ENCODE results near the gene STKLD1.
A peak's percentile ranks its signal among the peaks of the same experiment; 100 is the strongest.
"Not testable (repeated sequence)": the region's sequence is repeated elsewhere in the genome, so short reads cannot be mapped to it uniquely, and the experiment has no call there.

The STKLD1 gene
- total RNA-seq = 0 to 0.44 (median 0.19) reads per million in 3 donors

DNA sequence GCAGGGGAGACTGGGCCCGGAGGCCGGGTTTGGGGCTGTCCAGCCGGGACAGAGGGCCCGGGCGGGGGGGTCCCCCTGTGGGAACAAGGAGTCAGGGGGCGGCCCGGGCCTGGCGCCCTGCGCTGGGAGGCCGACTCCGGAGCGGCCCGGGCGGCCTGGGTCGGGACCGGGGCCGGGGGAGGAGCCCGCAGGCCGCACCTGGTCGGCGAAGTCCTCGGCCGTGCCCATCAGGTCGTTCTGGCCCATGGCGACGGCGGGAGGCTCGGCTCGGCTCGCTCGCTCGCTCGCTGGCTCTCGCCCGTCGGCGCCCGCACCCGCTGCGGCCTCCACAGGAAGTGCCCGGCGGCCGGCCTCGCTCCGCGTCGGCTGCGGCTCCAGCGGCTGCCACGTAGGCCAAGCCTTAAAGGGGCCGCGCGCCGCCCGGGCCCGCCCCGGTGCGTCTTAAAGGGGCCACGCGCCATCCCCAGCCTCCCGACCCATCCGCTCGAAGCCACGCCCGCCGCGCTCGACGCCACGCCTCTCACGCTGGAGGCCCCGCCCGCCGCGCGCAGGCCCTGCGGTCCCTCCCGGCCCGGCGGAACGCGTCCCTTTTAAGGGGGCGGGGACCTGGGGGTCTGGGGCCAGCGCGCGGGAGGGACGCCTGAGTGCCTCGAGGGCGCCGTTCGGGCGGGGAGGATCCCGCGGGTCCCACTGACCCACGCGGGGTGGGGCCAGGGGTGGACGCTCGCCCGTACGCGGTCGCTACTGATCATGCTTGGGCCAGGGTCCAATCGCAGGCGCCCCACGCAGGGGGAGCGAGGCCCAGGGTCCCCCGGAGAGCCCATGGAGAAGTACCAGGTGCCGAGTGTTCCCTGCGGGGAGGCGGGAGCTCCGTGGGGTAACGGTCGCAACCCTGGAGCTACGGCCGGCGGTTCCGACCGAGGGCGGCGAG, at the start of gene STKLD1, which contains the start of gene SURF4:
TSS of gene STKLD1 (plus strand) at position 643 of the 931 bp plus-strand sequence. CDS start at position 751, 108 bp downstream.
TSS of gene SURF4 (minus strand) at position 337 of the 931 bp plus-strand sequence. CDS start at position 246, 91 bp downstream.
- DNase-seq = peak; percentile 87 to 88 (median 87)
- Histone ChIP-seq H3K27ac (ENCODE audit: insufficient read depth, low read length, poor library complexity, severe bottlenecking) (peak within 1 kb of the TSS; percentile 92), H3K27me3 (replicated peaks; ENCODE audit: control insufficient read depth, insufficient read depth, low read length, poor library complexity, severe bottlenecking) (no peaks in the 10 kb centered on the region), H3K4me1 (ENCODE audit: control insufficient read depth, insufficient read depth, low read length, poor library complexity, severe bottlenecking) (peaks cover 40% of the 10 kb centered on the region), H3K9me3 (ENCODE audit: control insufficient read depth, low read length) (no peaks in the 10 kb centered on the region), H3K4me3 (ENCODE audit: insufficient read depth, low read depth, low read length, poor library complexity, severe bottlenecking) (peak within 1 kb of the TSS; percentile 71), H3K36me3 (ENCODE audit: control insufficient read depth, insufficient read depth, low read length) (no peaks in the 10 kb centered on the region)

DNA sequence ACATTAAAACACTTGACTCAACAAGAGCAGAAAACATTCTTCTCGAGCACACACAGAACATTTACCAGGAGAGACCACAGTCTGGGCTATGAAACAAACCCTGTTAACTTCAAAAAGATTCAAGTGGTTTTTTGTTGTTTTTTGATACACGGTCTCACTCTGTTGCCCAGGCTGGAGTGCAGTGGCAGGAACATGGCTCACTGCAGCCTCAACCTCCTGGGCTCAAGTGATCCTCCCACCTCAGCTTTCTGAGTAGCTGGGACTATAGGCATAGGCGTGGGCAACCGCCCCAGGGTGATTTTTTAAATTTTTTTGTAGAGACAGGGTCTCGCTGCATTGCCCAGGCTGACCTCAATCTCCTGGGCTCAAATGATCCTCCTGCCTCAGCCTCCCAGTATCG, 49.1 kb upstream of the STKLD1 start:
- peaks cover 22% of the 10 kb centered on the region for H3K36me3 ChIP-seq (ENCODE audit: control insufficient read depth, insufficient read depth, low read length)
- H3K4me1 ChIP-seq (ENCODE audit: control insufficient read depth, insufficient read depth, low read length, poor library complexity, severe bottlenecking); H3K4me3 ChIP-seq (ENCODE audit: insufficient read depth, low read depth, low read length, poor library complexity, severe bottlenecking); H3K27me3 ChIP-seq (replicated peaks; ENCODE audit: control insufficient read depth, insufficient read depth, low read length, poor library complexity, severe bottlenecking); H3K9me3 ChIP-seq (ENCODE audit: control insufficient read depth, low read length); DNase-seq; H3K27ac ChIP-seq (ENCODE audit: insufficient read depth, low read length, poor library complexity, severe bottlenecking): not testable (repeated sequence)

DNA sequence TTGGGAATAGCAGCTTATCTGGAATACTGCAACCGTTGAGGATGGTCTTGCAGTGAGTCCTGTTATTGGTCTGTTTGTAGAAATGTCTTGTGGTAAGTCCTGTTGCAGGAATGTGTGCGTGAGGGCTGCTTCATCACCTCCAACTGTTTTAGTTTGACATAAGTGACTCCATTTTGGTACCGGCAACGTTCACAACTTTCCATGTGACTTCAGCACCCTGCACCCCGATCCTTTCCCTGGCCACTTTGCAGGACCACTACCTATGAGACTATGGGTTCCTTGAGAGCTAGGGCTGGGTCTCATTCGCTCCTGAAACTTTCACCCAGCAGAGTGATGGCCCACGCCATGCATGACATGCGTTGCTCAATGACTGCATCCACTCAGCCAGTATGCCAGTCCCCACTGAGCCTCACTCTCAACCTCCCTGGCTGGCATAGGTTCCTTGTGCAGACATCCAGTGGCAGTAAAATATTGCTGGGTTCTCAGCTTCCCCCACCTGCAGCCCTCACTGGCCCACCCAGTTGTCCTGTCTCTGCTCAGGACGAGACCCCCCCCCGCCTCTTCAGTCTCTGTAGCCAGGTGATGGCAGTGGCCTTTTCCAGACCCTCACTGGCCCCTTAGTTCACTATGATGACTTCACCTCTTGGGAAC, 48.2 kb upstream of the STKLD1 start:
- peaks cover 32% of the 10 kb centered on the region for H3K36me3 ChIP-seq (ENCODE audit: control insufficient read depth, insufficient read depth, low read length)
- no peak for DNase-seq
- H3K9me3 ChIP-seq (ENCODE audit: control insufficient read depth, low read length) = no peaks in the 10 kb centered on the region
- no peak overlapping the region for H3K27ac ChIP-seq (ENCODE audit: insufficient read depth, low read length, poor library complexity, severe bottlenecking)
- H3K27me3 ChIP-seq (replicated peaks; ENCODE audit: control insufficient read depth, insufficient read depth, low read length, poor library complexity, severe bottlenecking) = no peaks in the 10 kb centered on the region
- no peak overlapping the region for H3K4me3 ChIP-seq (ENCODE audit: insufficient read depth, low read depth, low read length, poor library complexity, severe bottlenecking)
- H3K4me1 ChIP-seq (ENCODE audit: control insufficient read depth, insufficient read depth, low read length, poor library complexity, severe bottlenecking) = no peaks in the 10 kb centered on the region

DNA sequence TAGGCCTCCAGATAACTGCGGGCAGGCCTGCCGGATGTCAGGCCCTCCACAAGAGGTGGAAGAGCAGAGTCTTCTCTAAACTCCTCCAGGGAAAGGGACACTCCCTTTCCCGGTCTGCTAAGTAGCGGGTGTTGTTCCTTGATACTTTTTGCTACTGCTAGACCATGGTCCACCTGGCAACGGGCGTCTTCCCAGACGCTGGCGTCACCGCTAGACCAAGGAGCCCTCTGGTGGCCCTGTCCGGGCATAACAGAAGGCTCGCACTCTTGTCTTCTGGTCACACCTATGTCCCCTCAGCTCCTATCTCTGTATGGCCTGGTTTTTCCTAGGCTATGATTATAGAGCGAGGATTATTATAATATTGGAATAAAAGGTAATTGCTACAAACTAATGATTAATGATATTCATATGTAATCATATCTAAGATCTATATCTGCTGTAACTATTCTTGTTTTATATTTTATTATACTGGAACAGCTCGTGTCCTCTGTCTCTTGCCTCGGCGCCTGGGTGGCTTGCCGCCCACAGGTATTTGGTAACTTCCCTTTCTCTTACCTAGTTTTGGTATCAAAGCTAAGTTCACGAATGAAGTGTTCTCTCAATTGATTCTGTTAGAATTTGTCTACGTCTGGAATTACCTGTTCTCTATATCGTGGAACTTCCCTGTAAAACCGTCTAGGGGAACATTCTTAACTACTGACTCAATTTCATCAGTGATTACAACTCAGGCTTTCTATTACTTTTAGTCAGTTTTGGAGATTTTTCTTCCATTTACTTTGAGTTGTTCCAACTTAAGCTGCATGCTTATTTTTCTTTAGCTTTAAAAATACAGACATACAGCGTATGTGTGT, 46.6 kb upstream of the STKLD1 start:
- not testable (repeated sequence) for H3K27ac ChIP-seq (ENCODE audit: insufficient read depth, low read length, poor library complexity, severe bottlenecking); H3K4me1 ChIP-seq (ENCODE audit: control insufficient read depth, insufficient read depth, low read length, poor library complexity, severe bottlenecking); H3K4me3 ChIP-seq (ENCODE audit: insufficient read depth, low read depth, low read length, poor library complexity, severe bottlenecking); H3K27me3 ChIP-seq (replicated peaks; ENCODE audit: control insufficient read depth, insufficient read depth, low read length, poor library complexity, severe bottlenecking); DNase-seq; H3K9me3 ChIP-seq (ENCODE audit: control insufficient read depth, low read length)
- peaks cover 46% of the 10 kb centered on the region for H3K36me3 ChIP-seq (ENCODE audit: control insufficient read depth, insufficient read depth, low read length)

DNA sequence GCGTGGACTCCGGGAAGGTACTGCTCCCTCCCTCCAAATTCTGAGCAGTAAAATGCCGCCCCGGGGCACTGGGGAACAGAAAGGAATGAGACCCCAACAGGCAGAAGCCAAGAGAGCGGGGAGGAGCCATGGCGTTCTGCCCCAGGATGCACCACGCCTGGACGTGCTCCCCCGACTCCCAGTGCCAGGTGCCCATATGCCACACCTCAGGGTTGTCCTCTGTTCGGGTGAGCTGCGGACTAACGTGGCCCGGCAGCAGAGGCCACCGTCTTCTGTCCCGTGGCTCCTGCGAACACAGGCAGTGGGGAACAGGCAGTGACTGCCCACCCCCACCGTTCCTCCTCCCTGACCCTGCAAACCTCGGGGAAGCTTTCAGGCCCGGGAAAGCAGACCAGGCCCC, 44.9 kb upstream of the STKLD1 start:
- no peaks in the 10 kb centered on the region for H3K27me3 ChIP-seq (replicated peaks; ENCODE audit: control insufficient read depth, insufficient read depth, low read length, poor library complexity, severe bottlenecking)
- H3K9me3 ChIP-seq (ENCODE audit: control insufficient read depth, low read length) = no peaks in the 10 kb centered on the region
- H3K36me3 ChIP-seq (ENCODE audit: control insufficient read depth, insufficient read depth, low read length) = peaks cover 46% of the 10 kb centered on the region
- no peak overlapping the region for H3K4me3 ChIP-seq (ENCODE audit: insufficient read depth, low read depth, low read length, poor library complexity, severe bottlenecking)
- no peak for DNase-seq
- no peak overlapping the region for H3K27ac ChIP-seq (ENCODE audit: insufficient read depth, low read length, poor library complexity, severe bottlenecking)
- peaks cover 8% of the 10 kb centered on the region for H3K4me1 ChIP-seq (ENCODE audit: control insufficient read depth, insufficient read depth, low read length, poor library complexity, severe bottlenecking)

DNA sequence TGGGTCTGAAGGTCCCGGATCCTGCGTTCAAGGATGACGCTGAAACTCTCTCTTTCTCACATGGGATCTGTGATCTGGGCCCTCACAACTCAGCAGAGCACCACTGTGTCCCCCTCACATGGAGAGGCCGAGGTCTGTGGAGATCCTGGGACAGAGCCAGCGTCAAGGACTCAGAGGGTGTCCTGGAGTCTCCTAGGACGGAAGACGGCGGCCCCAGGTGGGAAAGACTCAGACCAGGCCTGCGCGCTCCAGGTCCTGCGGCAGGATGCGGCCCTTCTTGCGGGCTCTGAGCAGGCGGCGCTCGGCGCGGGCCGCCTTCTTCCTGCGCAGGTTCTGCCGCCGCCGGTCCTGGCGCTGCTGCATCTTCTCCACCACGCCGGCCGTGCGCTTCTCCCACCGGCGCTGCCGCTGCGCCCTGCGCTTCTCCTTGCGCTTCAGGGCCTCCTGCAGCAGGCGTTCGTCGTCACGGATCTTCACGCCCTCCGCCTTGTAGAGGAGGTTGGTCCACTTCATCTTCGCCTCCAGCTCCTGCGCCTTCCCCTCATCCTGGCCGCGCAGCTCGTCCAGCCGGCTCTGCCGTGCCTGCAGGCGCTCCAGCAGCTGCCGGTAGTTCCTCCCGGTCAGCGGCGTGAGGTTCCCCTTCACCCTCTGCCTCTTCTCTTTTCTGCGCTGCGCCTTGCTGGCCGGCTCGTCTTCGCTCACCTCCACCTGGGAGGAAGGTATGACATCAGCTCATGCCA, 44.4 kb upstream of the STKLD1 start:
- peaks cover 12% of the 10 kb centered on the region for H3K4me1 ChIP-seq (ENCODE audit: control insufficient read depth, insufficient read depth, low read length, poor library complexity, severe bottlenecking)
- no peak overlapping the region for H3K27ac ChIP-seq (ENCODE audit: insufficient read depth, low read length, poor library complexity, severe bottlenecking)
- no peaks in the 10 kb centered on the region for H3K27me3 ChIP-seq (replicated peaks; ENCODE audit: control insufficient read depth, insufficient read depth, low read length, poor library complexity, severe bottlenecking)
- no peaks in the 10 kb centered on the region for H3K9me3 ChIP-seq (ENCODE audit: control insufficient read depth, low read length)
- peaks cover 46% of the 10 kb centered on the region for H3K36me3 ChIP-seq (ENCODE audit: control insufficient read depth, insufficient read depth, low read length)
- DNase-seq = no peak
- H3K4me3 ChIP-seq (ENCODE audit: insufficient read depth, low read depth, low read length, poor library complexity, severe bottlenecking) = no peak overlapping the region

DNA sequence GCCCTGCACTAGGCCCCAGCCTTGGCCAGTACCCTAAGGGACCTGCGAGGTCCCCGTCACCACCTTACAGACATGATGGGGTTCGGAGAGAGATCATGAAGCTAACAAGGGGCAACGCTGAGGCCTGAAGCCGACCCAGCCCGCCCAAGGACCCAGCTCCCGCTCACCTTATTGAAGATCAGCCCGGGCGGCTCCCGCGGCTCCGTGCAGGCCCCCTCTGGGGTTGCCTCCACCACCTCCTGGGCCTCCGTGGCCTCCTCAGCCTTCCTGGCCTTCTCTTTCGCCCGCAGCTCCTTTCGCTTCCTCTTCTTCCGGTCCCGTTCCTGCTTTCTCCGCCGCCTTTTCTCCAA, 43.8 kb upstream of the STKLD1 start:
- no peaks in the 10 kb centered on the region for H3K9me3 ChIP-seq (ENCODE audit: control insufficient read depth, low read length)
- DNase-seq = no peak
- H3K4me1 ChIP-seq (ENCODE audit: control insufficient read depth, insufficient read depth, low read length, poor library complexity, severe bottlenecking) = peaks cover 12% of the 10 kb centered on the region
- no peak overlapping the region for H3K27ac ChIP-seq (ENCODE audit: insufficient read depth, low read length, poor library complexity, severe bottlenecking)
- H3K4me3 ChIP-seq (ENCODE audit: insufficient read depth, low read depth, low read length, poor library complexity, severe bottlenecking) = no peak overlapping the region
- peaks cover 46% of the 10 kb centered on the region for H3K36me3 ChIP-seq (ENCODE audit: control insufficient read depth, insufficient read depth, low read length)
- no peaks in the 10 kb centered on the region for H3K27me3 ChIP-seq (replicated peaks; ENCODE audit: control insufficient read depth, insufficient read depth, low read length, poor library complexity, severe bottlenecking)

DNA sequence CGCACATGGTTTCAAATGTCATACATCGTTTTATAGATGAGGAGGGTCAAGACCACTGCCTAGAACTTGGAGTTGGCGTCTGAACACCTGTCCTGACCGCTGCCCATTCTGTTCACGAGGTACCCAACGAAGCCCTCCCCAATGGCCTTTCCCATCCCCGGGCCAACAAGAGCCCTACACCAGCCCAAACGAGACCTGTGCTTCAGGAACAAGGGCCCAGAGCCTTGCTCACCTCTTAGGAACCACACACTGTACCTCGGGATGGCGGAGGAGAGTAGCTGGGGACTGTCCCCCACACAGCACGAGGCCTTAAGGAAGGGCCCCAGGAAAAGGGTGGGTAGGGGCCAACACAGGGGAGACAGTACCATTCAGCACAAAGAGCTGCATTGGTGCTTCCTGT, 43.2 kb upstream of the STKLD1 start:
- Histone ChIP-seq H3K36me3 (ENCODE audit: control insufficient read depth, insufficient read depth, low read length) (peaks cover 46% of the 10 kb centered on the region), H3K27me3 (replicated peaks; ENCODE audit: control insufficient read depth, insufficient read depth, low read length, poor library complexity, severe bottlenecking) (no peaks in the 10 kb centered on the region), H3K4me1 (ENCODE audit: control insufficient read depth, insufficient read depth, low read length, poor library complexity, severe bottlenecking) (peaks cover 12% of the 10 kb centered on the region), H3K4me3 (ENCODE audit: insufficient read depth, low read depth, low read length, poor library complexity, severe bottlenecking) (no peak overlapping the region), H3K9me3 (ENCODE audit: control insufficient read depth, low read length) (no peaks in the 10 kb centered on the region), H3K27ac (ENCODE audit: insufficient read depth, low read length, poor library complexity, severe bottlenecking) (no peak overlapping the region)
- no peak for DNase-seq

DNA sequence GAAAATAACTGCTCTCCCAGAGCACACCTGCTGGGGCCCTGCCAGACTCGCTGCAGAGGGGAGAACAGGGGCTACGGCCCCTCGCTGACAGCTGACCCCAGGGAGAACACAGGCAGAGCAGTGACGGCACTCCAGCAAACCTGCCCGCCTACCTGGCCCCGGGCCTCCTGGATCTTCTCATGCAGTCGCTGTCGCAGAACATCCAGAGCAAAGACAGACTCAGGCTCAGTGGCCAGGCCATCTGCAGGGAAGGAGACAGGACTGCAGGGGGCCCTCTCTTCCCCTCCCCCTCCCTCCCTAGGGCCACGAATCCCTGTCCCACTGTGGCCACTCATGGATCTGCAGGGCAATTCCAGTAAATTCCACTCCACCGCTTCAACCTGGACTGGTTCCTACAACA, 42.6 kb upstream of the STKLD1 start:
- peaks cover 12% of the 10 kb centered on the region for H3K4me1 ChIP-seq (ENCODE audit: control insufficient read depth, insufficient read depth, low read length, poor library complexity, severe bottlenecking)
- no peak for DNase-seq
- no peaks in the 10 kb centered on the region for H3K27me3 ChIP-seq (replicated peaks; ENCODE audit: control insufficient read depth, insufficient read depth, low read length, poor library complexity, severe bottlenecking)
- H3K27ac ChIP-seq (ENCODE audit: insufficient read depth, low read length, poor library complexity, severe bottlenecking) = no peak overlapping the region
- H3K36me3 ChIP-seq (ENCODE audit: control insufficient read depth, insufficient read depth, low read length) = peaks cover 46% of the 10 kb centered on the region
- no peak overlapping the region for H3K4me3 ChIP-seq (ENCODE audit: insufficient read depth, low read depth, low read length, poor library complexity, severe bottlenecking)
- no peaks in the 10 kb centered on the region for H3K9me3 ChIP-seq (ENCODE audit: control insufficient read depth, low read length)

All from effector memory CD4-positive, alpha-beta T cell (primary cell).